Measurements from ENCODE around the gene MED31. TPM values are rescaled to one million over a fixed set of nuclear protein-coding genes. Genes with fewer than 3 reads are reported as not detected.

The MED31 gene
- total RNA-seq (2016; rRNA removed; fragmentation: Illumina TruSeq; extraction: Trizol) (20.9 and 25.0 TPM in 2 replicates), polyA plus RNA-seq (2011; rRNA removed) (14.2 and 19.0 TPM in 2 replicates), polyA minus RNA-seq (2011; rRNA and poly(A)+ RNA removed; ENCODE audit: low replicate concordance) (1.9 and 7.5 TPM in 2 replicates), Bru-seq, nascent RNA (percentile 81 among the genes with signal in this experiment), BruChase-seq, experiment 1, labeled RNA remaining after a 6-hour chase (percentile 74 among the genes with signal in this experiment), BruChase-seq, experiment 2, labeled RNA remaining after a 2-hour chase (percentile 73 among the genes with signal in this experiment)
- total RNA-seq (2016; cell fraction: cytosol; rRNA removed; fragmentation: Illumina TruSeq; extraction: Trizol; ENCODE audit: low read depth) = 15.0 and 15.3 TPM in 2 replicates
- total RNA-seq (2016; cell fraction: insoluble cytoplasmic fraction; rRNA removed; fragmentation: Illumina TruSeq; extraction: Trizol) = 21.7 and 30.3 TPM in 2 replicates
- total RNA-seq (2016; cell fraction: membrane; rRNA removed; fragmentation: Illumina TruSeq; extraction: Trizol) = 13.3 and 13.7 TPM in 2 replicates
- total RNA-seq (2016; cell fraction: nucleus; rRNA removed; fragmentation: Illumina TruSeq; extraction: Trizol) = 13.4 and 18.3 TPM in 2 replicates
- 5.0 and 8.9 TPM in 2 replicates for polyA plus RNA-seq (2011; cell fraction: cytosol; rRNA removed)
- polyA plus RNA-seq (2011; cell fraction: nucleus; rRNA removed) = 4.0 and 7.0 TPM in 2 replicates
- polyA plus RNA-seq (2012) = 12.4 and 13.1 TPM in 2 replicates
- 7.9 and 10.0 TPM in 2 replicates for polyA plus RNA-seq (2016; cell fraction: cytosol; fragmentation: Illumina TruSeq; extraction: Trizol; ENCODE audit: low read depth)
- polyA plus RNA-seq (2016; cell fraction: insoluble cytoplasmic fraction; fragmentation: Illumina TruSeq; extraction: Trizol; ENCODE audit: low read depth) = 27.3 and 32.8 TPM in 2 replicates
- polyA plus RNA-seq (2016; cell fraction: membrane; fragmentation: Illumina TruSeq; extraction: Trizol; ENCODE audit: low read depth) = 9.6 and 13.7 TPM in 2 replicates
- polyA plus RNA-seq (2016; cell fraction: nucleus; fragmentation: Illumina TruSeq; extraction: Trizol; ENCODE audit: insufficient read depth, low read depth) = 20.1 and 21.9 TPM in 2 replicates
- polyA minus RNA-seq (2011; cell fraction: cytosol; rRNA and poly(A)+ RNA removed) = 2.8 and 3.5 TPM in 2 replicates
- 21.2 and 22.8 TPM in 2 replicates for polyA minus RNA-seq (2011; cell fraction: nucleus; rRNA and poly(A)+ RNA removed)
- long read RNA-seq, experiment 1, transcript MED31-201 (4 exons, 1,654 nt) = major isoform, 17 of 22 reads
- long read RNA-seq, experiment 1, partial matches to known transcripts = 0 of 22 reads
- long read RNA-seq, experiment 1, other reads (novel, unspliced or antisense) = 2 of 22 reads
- long read RNA-seq, experiment 2, transcript MED31-201 (4 exons, 1,654 nt) = major isoform, 8 of 12 reads
- long read RNA-seq, experiment 2, partial matches to known transcripts = 1 of 12 reads
- long read RNA-seq, experiment 2, other reads (novel, unspliced or antisense) = 2 of 12 reads

- Histone ChIP-seq H3K4me2 (ENCODE audit: low read depth, low read length) (peak within 1 kb of the TSS; percentile 90), H2AFZ (ENCODE audit: low read length) (no peak within 1 kb of the TSS), H4K20me1 (ENCODE audit: insufficient read depth, low read length) (peaks cover 14% of the 10 kb centered on the region), H3K27ac (ENCODE audit: extremely low read length, insufficient read depth, low read length) (peak within 1 kb of the TSS; percentile 99), H3K4me3 (replicated peaks in 1 of 3; ENCODE audit: insufficient read depth in 1 of 3, low read depth in 2 of 3, low read length in 3 of 3) (peak within 1 kb of the TSS; percentile 77 to 83 (median 79)), H3K9me3 (ENCODE audit: low read length) (no peaks in the 10 kb centered on the region), H3K9ac (ENCODE audit: insufficient read depth, low read depth, low read length) (peak within 1 kb of the TSS; percentile 99), H3K4me1 (ENCODE audit: insufficient read depth, low read length) (peaks cover 49% of the 10 kb centered on the region), H3K27me3 (ENCODE audit: control insufficient read depth in 1 of 2, insufficient read depth in 2 of 2, low read length in 2 of 2) (no peaks in the 10 kb centered on the region; a peak in 1 of 5 replicates), H3K36me3 (replicated peaks in 1 of 2; ENCODE audit: control insufficient read depth in 1 of 2, insufficient read depth in 2 of 2, low read length in 2 of 2) (peaks cover 2 to 7% of the 10 kb centered on the region in 2 experiments; a peak in 4 of 5 replicates), H3K79me2 (ENCODE audit: insufficient read depth, low read length) (peaks cover 59% of the 10 kb centered on the region)
- peak; percentile 95 for DNase-seq (ENCODE audit: low spot score)
- CTCF ChIA-PET (ENCODE audit: low intra/inter-chr PET ratio, low total read pairs) = interaction anchor here (1.6 kb wide), 1 partner anchor 62 kb away, joined by 3 read pairs; the partner anchor contains the start of gene SLC13A5
- peak; percentile 92 for ATAC-seq
- intact Hi-C loops (cut with micrococcal nuclease; ENCODE audit: unreplicated experiment) (loop anchor here (1.0 to 5.0 kb wide), 2 partner anchors 10 to 361 kb away; partner anchors contain the start of genes RNASEK and TXNDC17), in situ Hi-C loops (cut with HindIII; ENCODE audit: extremely low pct_ligation_motif_present, low pct_unique_long_range_greater_than_20kb) (no loop called here)
- 0% methylated on average over 5 of the region's 35 CpGs for WGBS (ENCODE audit: low lambda C conversion rate)
- POLR2A ChIA-PET = interaction anchor here (0.5 to 1.4 kb wide), 6 partner anchors 9 to 326 kb away, joined by 3 to 8 read pairs (median 4); partner anchors contain the start of genes KIAA0753 and SLC13A5
- peak; percentile 85 for FAIRE-seq
- no TSS peak for BruUV-seq (replicated peaks)
- TF ChIP-seq KDM5A (IDR thresholded peaks at IDR 0.05; ENCODE audit: borderline replicate concordance, low read length) = no peak; the same call in 1 of the 2 replicates
- TF ChIP-seq PHF20 (CRISPR knock-in tag; IDR thresholded peaks at IDR 0.05) = peak; percentile 70
- 0 out of 2 replicates have a peak, but pooled peaks have one; percentile 8 for TF ChIP-seq ZSCAN25 (CRISPR knock-in tag; IDR thresholded peaks at IDR 0.05)
- TF ChIP-seq YEATS2 (CRISPR knock-in tag; IDR thresholded peaks at IDR 0.05; ENCODE audit: borderline replicate concordance) = peak; percentile 62; the same call in 1 of the 2 replicates
- peak; percentile 91 for TF ChIP-seq RFX1 (IDR thresholded peaks at IDR 0.05)
- peak; percentile 90 for TF ChIP-seq THAP11 (CRISPR knock-in tag; IDR thresholded peaks at IDR 0.05)
- TF ChIP-seq ZNF143 (CRISPR knock-in tag; IDR thresholded peaks at IDR 0.05) = peak; percentile 90
- TF ChIP-seq CREB3 (CRISPR knock-in tag; IDR thresholded peaks at IDR 0.05) = peak; percentile 31; the same call in 1 of the 2 replicates
- TF ChIP-seq NCOA2 (CRISPR knock-in tag; IDR thresholded peaks at IDR 0.05) = no peak
- TF ChIP-seq RBFOX2 (IDR thresholded peaks at IDR 0.05; ENCODE audit: low read depth, low read length) = peak; percentile 86
- peak; percentile 52; the same call in 1 of the 2 replicates for TF ChIP-seq HCFC1 (IDR thresholded peaks at IDR 0.05; ENCODE audit: low read depth, low read length)
- peak; percentile 74; the same call in 1 of the 2 replicates for TF ChIP-seq ZNF441 (CRISPR knock-in tag; IDR thresholded peaks at IDR 0.05; ENCODE audit: borderline replicate concordance)
- peak; percentile 79 for TF ChIP-seq TAF1 (CRISPR knock-in tag; IDR thresholded peaks at IDR 0.05)
- peak; percentile 94 for TF ChIP-seq GABPB1 (CRISPR knock-in tag; IDR thresholded peaks at IDR 0.05)
- peak; percentile 73 for TF ChIP-seq KMT2B (CRISPR knock-in tag; IDR thresholded peaks at IDR 0.05)
- peak; percentile 83 for TF ChIP-seq POLR2G (IDR thresholded peaks at IDR 0.05; ENCODE audit: low read depth, low read length)
- TF ChIP-seq RFX5 (IDR thresholded peaks at IDR 0.05; ENCODE audit: low read depth, low read length) = peak; percentile 90
- TF ChIP-seq THAP7 (CRISPR knock-in tag; IDR thresholded peaks at IDR 0.05) = 0 out of 2 replicates have a peak, but pooled peaks have one; percentile 20
- peak; percentile 66 for TF ChIP-seq KLF12 (CRISPR knock-in tag; IDR thresholded peaks at IDR 0.05; ENCODE audit: borderline replicate concordance)
Measured at GRCh38 chr17:6651354-6651918, at the start of gene MED31, which contains the start of gene C17orf100. Gene MED31 (minus strand): TSS chr17:6651605. CDS start chr17:6651528, 77 bp downstream. Gene C17orf100 (plus strand): TSS chr17:6651762. CDS start chr17:6651914, 152 bp downstream.

All from HepG2 (cell line).